ENCODE measurements around the gene ATOSB.

ATOSB gene

DNA sequence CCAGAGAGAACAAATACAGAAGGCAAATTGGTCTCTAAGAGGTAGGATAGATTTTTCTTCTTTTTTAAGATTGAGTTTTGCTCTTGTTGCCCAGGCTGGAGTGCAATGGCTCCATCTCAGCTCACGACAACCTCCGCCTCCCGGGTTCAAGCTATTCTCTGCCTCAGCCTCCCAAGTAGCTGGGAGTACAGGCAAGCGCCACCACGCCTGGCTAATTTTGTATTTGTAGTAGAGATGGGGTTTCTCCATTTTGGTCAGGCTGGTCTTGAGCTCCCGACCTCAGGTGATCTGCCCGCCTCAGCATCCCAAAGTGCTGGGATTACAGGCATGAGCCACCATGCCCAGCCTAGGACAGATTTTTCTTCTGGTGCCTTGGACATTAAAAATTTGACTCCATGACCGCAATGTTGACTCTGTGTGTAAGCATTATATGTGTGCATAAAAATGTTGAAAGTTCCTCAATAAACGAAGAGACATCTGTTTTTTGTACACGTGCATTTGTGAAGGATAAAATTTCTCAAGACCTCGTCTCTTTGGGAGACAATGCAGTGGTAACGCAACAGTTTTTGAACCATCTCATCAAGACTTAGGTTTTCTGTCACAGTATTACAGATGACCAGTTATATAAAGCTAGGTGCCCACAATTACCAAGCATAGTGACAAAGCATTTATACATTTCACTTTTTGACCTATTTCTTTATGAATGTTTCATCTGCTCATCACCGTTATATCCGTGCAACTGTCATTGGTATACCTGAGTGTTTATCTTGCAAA, 60.6 kb downstream of the ATOSB start:
- no peak for DNase-seq (ENCODE audit: low read depth)
- TF ChIP-seq, protein P1, sequence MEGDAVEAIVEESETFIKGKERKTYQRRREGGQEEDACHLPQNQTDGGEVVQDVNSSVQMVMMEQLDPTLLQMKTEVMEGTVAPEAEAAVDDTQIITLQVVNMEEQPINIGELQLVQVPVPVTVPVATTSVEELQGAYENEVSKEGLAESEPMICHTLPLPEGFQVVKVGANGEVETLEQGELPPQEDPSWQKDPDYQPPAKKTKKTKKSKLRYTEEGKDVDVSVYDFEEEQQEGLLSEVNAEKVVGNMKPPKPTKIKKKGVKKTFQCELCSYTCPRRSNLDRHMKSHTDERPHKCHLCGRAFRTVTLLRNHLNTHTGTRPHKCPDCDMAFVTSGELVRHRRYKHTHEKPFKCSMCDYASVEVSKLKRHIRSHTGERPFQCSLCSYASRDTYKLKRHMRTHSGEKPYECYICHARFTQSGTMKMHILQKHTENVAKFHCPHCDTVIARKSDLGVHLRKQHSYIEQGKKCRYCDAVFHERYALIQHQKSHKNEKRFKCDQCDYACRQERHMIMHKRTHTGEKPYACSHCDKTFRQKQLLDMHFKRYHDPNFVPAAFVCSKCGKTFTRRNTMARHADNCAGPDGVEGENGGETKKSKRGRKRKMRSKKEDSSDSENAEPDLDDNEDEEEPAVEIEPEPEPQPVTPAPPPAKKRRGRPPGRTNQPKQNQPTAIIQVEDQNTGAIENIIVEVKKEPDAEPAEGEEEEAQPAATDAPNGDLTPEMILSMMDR (IDR thresholded peaks at IDR 0.05; ENCODE audit: control insufficient read depth, insufficient read depth, low read depth, low read length, missing control alignments) = no peak
- no peak overlapping the region for H3K4me3 ChIP-seq (ENCODE audit: control insufficient read depth, low read depth, low read length)

DNA sequence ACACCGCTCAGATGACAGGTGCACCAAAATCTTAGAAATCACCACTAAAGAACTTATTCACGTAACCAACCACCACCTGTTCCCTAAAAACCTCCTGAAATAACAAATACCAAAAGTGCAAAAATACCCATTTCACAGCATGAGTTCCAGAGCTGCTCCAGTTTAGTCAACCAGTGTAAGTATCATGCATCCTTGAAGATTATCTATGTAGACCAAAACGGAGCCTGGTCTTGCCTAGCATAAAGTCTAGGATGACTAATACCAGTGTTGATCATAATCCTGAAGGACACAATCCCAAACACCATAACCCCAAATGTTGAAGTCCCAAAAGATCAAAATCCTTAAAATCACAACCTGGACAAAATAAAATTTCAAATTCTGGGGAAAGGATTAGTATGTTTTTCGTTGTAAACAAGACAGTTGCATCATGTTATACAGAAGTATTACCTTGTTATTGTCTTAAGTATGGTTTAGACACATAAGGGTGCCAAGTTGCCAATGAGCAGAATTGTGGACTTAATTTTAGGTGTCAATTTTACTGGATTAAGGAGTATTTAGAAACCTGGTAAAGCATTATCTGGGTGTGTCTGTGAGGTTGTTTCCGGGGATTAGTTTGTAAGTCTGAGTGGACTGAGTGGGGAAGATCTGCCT, 61.4 kb downstream of the ATOSB start:
- H3K4me3 ChIP-seq (ENCODE audit: control insufficient read depth, low read depth, low read length) = no peak overlapping the region
- no peak for DNase-seq (ENCODE audit: low read depth)
- TF ChIP-seq, protein P1 (IDR thresholded peaks at IDR 0.05; ENCODE audit: control insufficient read depth, insufficient read depth, low read depth, low read length, missing control alignments) = no peak

All from AG09309 (cell line).